ENCODE data around the gene C3orf33. TPM values are rescaled to one million over a fixed set of nuclear protein-coding genes. Genes with fewer than 3 reads are reported as not detected.
A peak's percentile ranks its signal among the peaks of the same experiment; 100 is the strongest.

Gene C3orf33
- total RNA-seq, 1 experiment from 2014 or later, result 1.3 TPM

GRCh38 chr3:155742349-155742965, 63.6 kb downstream of the C3orf33 start:
- no peak for DNase-seq (ENCODE audit: low read depth)

DNA sequence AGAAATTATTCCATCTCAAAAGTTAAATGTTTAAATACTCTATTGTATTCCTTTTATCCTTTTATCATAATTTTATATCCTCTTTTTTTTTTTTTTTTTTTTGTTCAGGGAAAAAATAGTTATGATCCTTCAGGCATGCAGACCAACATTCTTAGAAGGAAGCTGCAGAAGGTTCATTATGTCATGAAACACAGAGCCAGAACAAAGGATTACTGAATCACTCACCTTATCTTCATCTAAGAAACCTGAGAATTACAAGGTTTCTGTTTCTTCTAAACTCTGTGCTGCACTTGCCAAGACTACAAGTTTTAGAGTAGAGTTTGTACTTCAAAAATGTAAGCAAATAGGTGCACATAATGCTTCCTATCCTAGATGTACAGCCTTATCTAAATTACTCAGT, 64.5 kb downstream of the C3orf33 start:
- no peak for DNase-seq (ENCODE audit: low read depth)

DNA sequence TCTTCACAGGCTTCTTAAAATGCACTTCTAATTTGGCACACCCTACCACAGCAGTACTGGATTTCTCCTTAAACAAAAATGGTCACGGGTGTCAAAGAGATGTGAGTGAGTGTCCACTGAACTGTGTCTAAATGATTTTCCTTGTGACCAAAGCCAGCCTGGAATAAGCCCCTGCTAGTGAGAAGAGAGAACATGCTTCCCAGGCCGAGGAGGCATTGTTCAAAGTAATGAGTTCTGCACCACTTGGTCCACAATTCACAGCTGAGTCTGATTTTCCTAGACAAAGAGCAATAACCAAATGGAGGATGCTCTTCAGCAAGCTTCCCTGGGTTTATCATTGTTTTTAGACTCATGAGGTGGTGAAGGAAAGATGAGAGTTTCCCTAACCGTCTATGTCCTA, 65.0 kb downstream of the C3orf33 start:
- DNase-seq (ENCODE audit: low read depth), result no peak

GRCh38 chr3:155739154-155739553, 66.9 kb downstream of the C3orf33 start:
- peak; percentile 27 for DNase-seq (ENCODE audit: low read depth)

DNA sequence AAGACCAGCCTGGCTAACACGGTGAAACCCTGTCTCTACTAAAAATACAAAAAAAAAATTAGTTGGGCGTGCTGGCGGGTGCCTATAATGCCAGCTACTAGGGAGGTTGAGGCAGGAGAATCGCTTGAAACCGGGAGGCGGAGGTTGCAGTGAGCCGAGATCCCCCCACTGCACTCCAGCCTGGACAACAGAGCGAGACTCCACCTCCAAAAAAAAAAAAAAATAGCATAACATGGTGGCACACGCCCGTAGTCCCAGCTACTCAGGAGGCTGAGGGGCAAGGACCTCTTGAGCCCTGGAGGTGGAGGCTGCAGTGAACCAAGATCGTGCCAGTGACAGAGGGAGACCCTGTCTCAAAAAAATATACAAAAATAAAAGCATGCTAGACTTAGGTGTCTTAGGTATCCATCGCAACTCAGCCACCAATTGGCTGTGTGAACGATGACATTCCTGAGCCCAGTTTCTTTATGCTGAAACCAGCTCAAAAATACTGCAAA, 67.5 kb downstream of the C3orf33 start:
- no peak for DNase-seq (ENCODE audit: low read depth)

- DNase-seq (ENCODE audit: low read depth), result no peak
Measured at GRCh38 chr3:155737844-155738460, 68.1 kb downstream of the C3orf33 start.

DNA sequence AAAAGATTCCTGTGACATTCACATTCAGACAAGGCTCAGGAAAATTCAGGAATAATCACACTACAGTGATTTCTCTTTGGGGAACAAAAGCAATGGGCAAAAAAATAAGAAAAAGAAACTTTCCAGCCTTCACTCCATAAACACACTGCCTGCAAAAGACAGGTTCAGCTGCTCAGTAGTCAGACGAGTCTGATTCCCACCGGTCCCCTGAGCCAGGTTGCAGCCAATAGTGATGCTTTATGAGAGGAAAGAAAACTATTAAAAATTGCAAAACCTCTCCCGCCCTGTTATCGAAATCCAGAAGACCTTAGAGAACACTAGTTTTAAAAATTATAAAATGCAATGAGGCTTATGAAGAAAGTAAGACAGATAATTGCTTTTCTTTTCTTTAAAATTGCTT, 69.7 kb downstream of the C3orf33 start:
- DNase-seq (ENCODE audit: low read depth), result no peak

DNA sequence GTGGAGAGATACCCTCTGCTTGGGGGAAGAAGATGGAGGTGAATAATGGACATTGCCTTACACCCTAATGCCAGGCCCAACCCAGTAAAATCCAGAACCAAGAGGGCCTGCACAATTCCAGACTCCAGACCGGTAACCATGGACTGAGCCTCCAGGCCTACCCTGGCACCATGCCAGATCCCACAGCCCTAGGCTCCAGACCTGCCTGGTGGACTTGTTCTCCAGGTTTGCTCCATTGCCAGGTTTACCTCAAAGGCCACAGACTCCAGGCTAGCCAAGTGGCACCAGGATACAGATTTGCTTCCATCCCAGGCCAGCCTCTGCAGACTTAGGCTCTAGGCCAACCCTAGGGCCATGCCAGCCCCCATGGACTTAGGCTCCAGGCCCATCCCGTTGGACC, 75.2 kb downstream of the C3orf33 start:
- DNase-seq (ENCODE audit: low read depth), result no peak

GRCh38 chr3:155727836-155728235, 78.2 kb downstream of the C3orf33 start:
- no peak for DNase-seq (ENCODE audit: low read depth)

- no peak for DNase-seq (ENCODE audit: low read depth)
Measured at GRCh38 chr3:155714295-155714718, 91.8 kb downstream of the C3orf33 start.

Other genes with a start within 250 kb of the C3orf33 start
- 0.20 and 0.60 TPM in 2 replicates for gene PLCH1, start 61.2 kb downstream of the C3orf33 start, total RNA-seq (2014; rRNA removed; shearing (Covaris generic))
- 32.8 and 45.4 TPM in 2 replicates for gene SLC33A1, start 48.1 kb upstream of the C3orf33 start, total RNA-seq (2014; rRNA removed; shearing (Covaris generic))
- gene GMPS, start 64.4 kb upstream of the C3orf33 start, total RNA-seq (2014; rRNA removed; shearing (Covaris generic)), result 58.1 and 89.0 TPM in 2 replicates

Measured in RPMI7951 (cell line).